AG09319 (cell line): ENCODE data around the gene ENTPD1.
"Not testable (repeated sequence)": the region's sequence is repeated elsewhere in the genome, so short reads cannot be mapped to it uniquely, and the experiment has no call there.

Experiments used
- DNase-seq: peaks from one replicate; pipeline ENCODE4 v3.0.0-alpha.2; 2010; ENCODE audit warnings: low read depth; ENCODE audit errors: extremely low read depth
- CTCF ChIP-seq: IDR thresholded peaks from 2 replicates; pipeline ENCODE4 v1.5.1; 2011; ENCODE audit warnings: low read depth, mild to moderate bottlenecking, inconsistent platforms, low read length, moderate library complexity

The ENTPD1 gene

GRCh38 chr10:95876756-95877155 is 120.8 kb downstream of the ENTPD1 start:
- DNase-seq, result no peak
- no peak for TF ChIP-seq CTCF

- DNase-seq, result no peak
- TF ChIP-seq CTCF, result no peak
Observed at GRCh38 chr10:95877881-95878280, 121.9 kb downstream of the ENTPD1 start.

GRCh38 chr10:95880704-95881103 is 124.7 kb downstream of the ENTPD1 start:
- no peak for DNase-seq
- no peak for TF ChIP-seq CTCF

- no peak for TF ChIP-seq CTCF
Observed at GRCh38 chr10:95881316-95881715, 125.4 kb downstream of the ENTPD1 start.

GRCh38 chr10:95889830-95890229 is 133.9 kb downstream of the ENTPD1 start:
- no peak for DNase-seq
- TF ChIP-seq CTCF, result no peak

More at GRCh38 chr10:95881316-95881715, 125.4 kb downstream of the ENTPD1 start:
- no peak for DNase-seq

GRCh38 chr10:95896071-95896850 is 140.3 kb downstream of the ENTPD1 start:
- DNase-seq, result no peak
- TF ChIP-seq CTCF, result no peak

GRCh38 chr10:95905897-95906580 is 150.1 kb downstream of the ENTPD1 start:
- not testable (repeated sequence) for DNase-seq
